Omental fat pad (tissue), 4 donors: ENCODE measurements around the gene TMEM115. TPM values are rescaled to one million over a fixed set of nuclear protein-coding genes. Genes with fewer than 3 reads are reported as not detected.

ENCODE experiments used
- ATAC-seq: fragments of 150-250 bp; one replicate; pipeline ENCODE4 v1.9.1; 2016; ENCODE audit warnings: mild to moderate bottlenecking, moderate library complexity; ENCODE audit not compliant: low FRiP score
- DNase-seq: peaks from one replicate; pipeline ENCODE4 v3.0.0-alpha.2; 2019; ENCODE audit warnings: low spot score
- total RNA-seq, 4 donors: library from RNA; depleted of rRNA; stranded (reverse); fragments of >200 nt; gene quantifications; one replicate each; pipeline ENCODE4 v1.1.0, GENCODE V29; 2016
- TF ChIP-seq, protein P1 (sequence below), 3 donors: fragments of 450-650 bp; IDR thresholded peaks; one replicate each; pipeline ENCODE4 v1.5.1; 2016 to 2017; ENCODE audit warnings: antibody characterized with exemption in 3 of 3, mild to moderate bottlenecking in 3 of 3, moderate library complexity in 2 of 3

The TMEM115 gene
- total RNA-seq, 4 donors from 2014 or later, result 41.5 to 70.6 (median 52.1) TPM

- no peak for ATAC-seq
- TF ChIP-seq, protein P1, sequence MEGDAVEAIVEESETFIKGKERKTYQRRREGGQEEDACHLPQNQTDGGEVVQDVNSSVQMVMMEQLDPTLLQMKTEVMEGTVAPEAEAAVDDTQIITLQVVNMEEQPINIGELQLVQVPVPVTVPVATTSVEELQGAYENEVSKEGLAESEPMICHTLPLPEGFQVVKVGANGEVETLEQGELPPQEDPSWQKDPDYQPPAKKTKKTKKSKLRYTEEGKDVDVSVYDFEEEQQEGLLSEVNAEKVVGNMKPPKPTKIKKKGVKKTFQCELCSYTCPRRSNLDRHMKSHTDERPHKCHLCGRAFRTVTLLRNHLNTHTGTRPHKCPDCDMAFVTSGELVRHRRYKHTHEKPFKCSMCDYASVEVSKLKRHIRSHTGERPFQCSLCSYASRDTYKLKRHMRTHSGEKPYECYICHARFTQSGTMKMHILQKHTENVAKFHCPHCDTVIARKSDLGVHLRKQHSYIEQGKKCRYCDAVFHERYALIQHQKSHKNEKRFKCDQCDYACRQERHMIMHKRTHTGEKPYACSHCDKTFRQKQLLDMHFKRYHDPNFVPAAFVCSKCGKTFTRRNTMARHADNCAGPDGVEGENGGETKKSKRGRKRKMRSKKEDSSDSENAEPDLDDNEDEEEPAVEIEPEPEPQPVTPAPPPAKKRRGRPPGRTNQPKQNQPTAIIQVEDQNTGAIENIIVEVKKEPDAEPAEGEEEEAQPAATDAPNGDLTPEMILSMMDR (IDR thresholded peaks at IDR 0.05), result no peak
Observed at GRCh38 chr3:50378024-50378423, 18.7 kb upstream of the TMEM115 start.

GRCh38 chr3:50375258-50375931, 16.1 kb upstream of the TMEM115 start:
- TF ChIP-seq, protein P1 (IDR thresholded peaks at IDR 0.05), result no peak
- no peak for DNase-seq
- ATAC-seq, result no peak

More at GRCh38 chr3:50378024-50378423, 18.7 kb upstream of the TMEM115 start:
- no peak for DNase-seq

DNA sequence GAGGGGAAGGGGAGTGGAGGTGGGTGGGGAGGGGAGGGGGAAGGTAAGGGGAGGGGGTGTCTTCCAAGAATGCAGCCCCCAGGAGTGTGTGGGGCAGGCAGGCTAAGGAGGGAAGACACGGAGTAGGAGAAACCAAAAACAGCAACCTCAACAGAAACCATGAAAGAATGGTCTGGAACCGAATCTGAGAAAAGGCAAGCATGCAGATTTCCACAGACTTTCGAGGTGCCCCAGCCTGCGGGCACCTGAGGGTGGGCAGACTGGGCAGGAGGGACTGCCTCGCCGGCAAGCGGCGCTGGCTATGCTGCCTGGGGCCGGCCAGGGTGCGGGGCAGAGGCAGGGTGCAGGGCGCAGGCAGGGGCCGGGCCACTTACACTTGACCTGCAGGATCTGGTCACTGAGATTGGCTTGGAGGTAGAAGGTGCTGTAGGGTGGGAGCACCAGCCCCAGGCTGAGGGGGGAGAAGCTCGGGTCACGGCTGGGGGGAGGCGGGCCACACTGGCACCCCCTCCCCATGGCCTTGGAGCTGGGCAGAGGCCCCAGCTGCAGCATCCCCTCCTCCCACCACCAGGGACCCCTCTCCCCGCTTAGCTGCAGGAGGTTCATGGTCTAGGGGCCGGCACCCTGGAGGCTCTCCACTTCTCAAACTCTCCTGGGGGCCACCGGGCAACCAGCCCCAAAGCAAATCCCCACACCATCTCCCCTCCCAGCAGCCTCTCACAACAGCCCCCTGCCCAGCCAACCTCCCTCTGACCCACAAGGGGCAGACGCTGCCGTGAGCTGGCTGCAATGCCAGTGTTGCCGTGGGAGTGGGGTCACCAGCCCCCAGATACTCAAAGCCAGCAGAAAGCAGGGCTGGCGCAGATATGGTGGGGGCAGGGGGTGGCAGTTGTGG, 15.3 kb upstream of the TMEM115 start:
- ATAC-seq (no peak), DNase-seq (no peak)
- TF ChIP-seq, protein P1 (IDR thresholded peaks at IDR 0.05), result no peak

GRCh38 chr3:50373146-50374051, 14.1 kb upstream of the TMEM115 start:
- DNase-seq, result no peak

GRCh38 chr3:50372349-50372748, 13.0 kb upstream of the TMEM115 start:
- TF ChIP-seq, protein P1 (IDR thresholded peaks at IDR 0.05), result no peak
- no peak for ATAC-seq
- no peak for DNase-seq

More at GRCh38 chr3:50373146-50374051, 14.1 kb upstream of the TMEM115 start:
- TF ChIP-seq, protein P1 (IDR thresholded peaks at IDR 0.05), result no peak
- no peak for ATAC-seq

DNA sequence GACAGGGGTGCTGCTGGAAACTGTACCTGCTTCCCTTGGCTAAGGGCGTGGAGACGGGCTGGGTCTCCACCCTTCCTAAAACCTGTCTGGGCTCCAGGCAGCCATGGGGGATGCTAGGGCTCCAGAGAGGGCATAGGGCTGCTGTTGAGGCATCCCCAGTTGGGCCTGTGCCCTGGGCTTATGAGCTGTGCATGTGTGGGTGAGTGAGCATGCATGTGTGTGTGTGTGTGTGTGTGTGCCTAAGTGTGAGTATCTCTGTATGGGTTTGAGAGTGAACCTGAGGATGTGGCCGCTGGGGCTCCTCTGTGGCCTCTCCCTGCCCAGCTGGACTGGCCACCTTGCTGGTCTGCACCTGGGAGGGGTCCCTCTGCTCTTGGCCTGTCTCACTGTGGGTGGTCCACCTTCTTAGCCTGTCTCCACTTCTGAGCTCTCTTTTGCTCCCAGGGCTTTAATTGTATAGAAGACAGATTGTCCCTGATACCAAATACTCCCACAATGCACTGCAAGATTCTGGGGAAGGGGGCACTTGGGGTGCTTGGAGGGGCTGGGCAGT, 11.9 kb upstream of the TMEM115 start:
- ATAC-seq (no peak), DNase-seq (no peak)
- TF ChIP-seq, protein P1 (IDR thresholded peaks at IDR 0.05), result no peak
